NCI-H1105 treated with DMSO at 0.1 percent for 48 hours (cell line): Measurements from ENCODE around the gene DEFB112.

ENCODE experiments used
- DNase-seq: peaks from one replicate; lab custom pipeline; 2025; lab: John Stamatoyannopoulos, UW

The DEFB112 gene

GRCh38 chr6:50049829-50050228 lies at the start of gene DEFB112:
Gene DEFB112, minus strand, starts transcription at chr6:50049929. Its CDS starts 60 bp downstream, at chr6:50049869.
- no peak for DNase-seq

GRCh38 chr6:50098641-50098993 lies 48.9 kb upstream of the DEFB112 start:
- no peak for DNase-seq

GRCh38 chr6:50097966-50098640 lies 48.4 kb upstream of the DEFB112 start:
- DNase-seq, result no peak

- DNase-seq, result no peak
Measured at GRCh38 chr6:50096296-50096695, 46.6 kb upstream of the DEFB112 start.

GRCh38 chr6:50093938-50094272 lies 44.2 kb upstream of the DEFB112 start:
- no peak for DNase-seq

GRCh38 chr6:50093116-50093937 lies 43.6 kb upstream of the DEFB112 start:
- DNase-seq, result no peak

GRCh38 chr6:50091641-50092040 lies 41.9 kb upstream of the DEFB112 start:
- DNase-seq, result no peak

GRCh38 chr6:50089911-50090310 lies 40.2 kb upstream of the DEFB112 start:
- no peak for DNase-seq

GRCh38 chr6:50087231-50087954 lies 37.7 kb upstream of the DEFB112 start:
- DNase-seq, result no peak

- no peak for DNase-seq
Measured at GRCh38 chr6:50077385-50077784, 27.7 kb upstream of the DEFB112 start.

GRCh38 chr6:50076431-50076830 lies 26.7 kb upstream of the DEFB112 start:
- no peak for DNase-seq

- DNase-seq, result no peak
Measured at GRCh38 chr6:50071921-50072320, 22.2 kb upstream of the DEFB112 start.

- DNase-seq, result no peak
Measured at GRCh38 chr6:50070101-50070500, 20.4 kb upstream of the DEFB112 start.

GRCh38 chr6:50062051-50062450 lies 12.3 kb upstream of the DEFB112 start:
- DNase-seq, result no peak

GRCh38 chr6:50056242-50056641 lies 6.5 kb upstream of the DEFB112 start:
- no peak for DNase-seq

GRCh38 chr6:50047026-50047425 lies 2.7 kb downstream of the DEFB112 start:
- no peak for DNase-seq

GRCh38 chr6:50030777-50031562 lies 18.8 kb downstream of the DEFB112 start:
- peak; percentile 79 for DNase-seq

- no peak for DNase-seq
Measured at GRCh38 chr6:50030350-50030749, 19.4 kb downstream of the DEFB112 start.

GRCh38 chr6:50025258-50025657 lies 24.5 kb downstream of the DEFB112 start:
- DNase-seq, result no peak

GRCh38 chr6:50021894-50022293 lies 27.8 kb downstream of the DEFB112 start, which contains the start of gene DEFB110:
Gene DEFB110, minus strand, starts transcription at chr6:50021994. Its CDS starts 59 bp downstream, at chr6:50021935.
- no peak for DNase-seq

GRCh38 chr6:50007819-50008218 lies 41.9 kb downstream of the DEFB112 start:
- no peak for DNase-seq

- no peak for DNase-seq
Measured at GRCh38 chr6:50003139-50003538, 46.6 kb downstream of the DEFB112 start.
